ENCODE data around the gene HOOK1. TPM values are rescaled to one million over a fixed set of nuclear protein-coding genes. Genes with fewer than 3 reads are reported as not detected.

Gene HOOK1
- total RNA-seq, 1 experiment from 2014 or later = 272 TPM

GRCh38 chr1:59776960-59777852, 37.5 kb upstream of the HOOK1 start:
- CTCF ChIA-PET = no interaction called here
- H3K9me3 ChIP-seq (ENCODE audit: low read depth, low read length, poor library complexity, severe bottlenecking) = no peaks in the 10 kb centered on the region
- H3K4me3 ChIP-seq (ENCODE audit: low read depth, low read length, poor library complexity, severe bottlenecking) = no peak overlapping the region
- POLR2A ChIA-PET (ENCODE audit: low non-redundant PET) = no interaction called here
- no peaks in the 10 kb centered on the region for H3K36me3 ChIP-seq (ENCODE audit: insufficient read depth, low read length, poor library complexity, severe bottlenecking)
- H3K27ac ChIP-seq (ENCODE audit: low read depth, low read length, poor library complexity, severe bottlenecking) = peak overlapping the region; percentile 17
- DNase-seq (ENCODE audit: low spot score) = peak; percentile 70
- no TSS peak for BruUV-seq (replicated peaks)
- peaks cover 50% of the 10 kb centered on the region for H3K4me1 ChIP-seq (ENCODE audit: insufficient read depth, low read length, poor library complexity, severe bottlenecking)
- intact Hi-C loops (cut with micrococcal nuclease; ENCODE audit: unreplicated experiment) = no loop called here
- no peaks in the 10 kb centered on the region for H3K27me3 ChIP-seq (replicated peaks; ENCODE audit: insufficient read depth, low read depth, low read length, poor library complexity)
- TF ChIP-seq EZH2 (IDR thresholded peaks at IDR 0.05; ENCODE audit: borderline replicate concordance, low read depth, low read length, poor library complexity, severe bottlenecking) = no peak
- TF ChIP-seq, protein P1, sequence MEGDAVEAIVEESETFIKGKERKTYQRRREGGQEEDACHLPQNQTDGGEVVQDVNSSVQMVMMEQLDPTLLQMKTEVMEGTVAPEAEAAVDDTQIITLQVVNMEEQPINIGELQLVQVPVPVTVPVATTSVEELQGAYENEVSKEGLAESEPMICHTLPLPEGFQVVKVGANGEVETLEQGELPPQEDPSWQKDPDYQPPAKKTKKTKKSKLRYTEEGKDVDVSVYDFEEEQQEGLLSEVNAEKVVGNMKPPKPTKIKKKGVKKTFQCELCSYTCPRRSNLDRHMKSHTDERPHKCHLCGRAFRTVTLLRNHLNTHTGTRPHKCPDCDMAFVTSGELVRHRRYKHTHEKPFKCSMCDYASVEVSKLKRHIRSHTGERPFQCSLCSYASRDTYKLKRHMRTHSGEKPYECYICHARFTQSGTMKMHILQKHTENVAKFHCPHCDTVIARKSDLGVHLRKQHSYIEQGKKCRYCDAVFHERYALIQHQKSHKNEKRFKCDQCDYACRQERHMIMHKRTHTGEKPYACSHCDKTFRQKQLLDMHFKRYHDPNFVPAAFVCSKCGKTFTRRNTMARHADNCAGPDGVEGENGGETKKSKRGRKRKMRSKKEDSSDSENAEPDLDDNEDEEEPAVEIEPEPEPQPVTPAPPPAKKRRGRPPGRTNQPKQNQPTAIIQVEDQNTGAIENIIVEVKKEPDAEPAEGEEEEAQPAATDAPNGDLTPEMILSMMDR (conservative IDR thresholded peaks at IDR 0.05; ENCODE audit: low read depth, low read length) = peak; percentile 62

GRCh38 chr1:59779949-59780348, 34.8 kb upstream of the HOOK1 start:
- Histone ChIP-seq H3K4me3 (ENCODE audit: low read depth, low read length, poor library complexity, severe bottlenecking) (no peak overlapping the region), H3K36me3 (ENCODE audit: insufficient read depth, low read length, poor library complexity, severe bottlenecking) (no peaks in the 10 kb centered on the region), H3K27me3 (replicated peaks; ENCODE audit: insufficient read depth, low read depth, low read length, poor library complexity) (no peaks in the 10 kb centered on the region), H3K4me1 (ENCODE audit: insufficient read depth, low read length, poor library complexity, severe bottlenecking) (peaks cover 52% of the 10 kb centered on the region), H3K9me3 (ENCODE audit: low read depth, low read length, poor library complexity, severe bottlenecking) (no peaks in the 10 kb centered on the region), H3K27ac (ENCODE audit: low read depth, low read length, poor library complexity, severe bottlenecking) (no peak overlapping the region)
- BruUV-seq (replicated peaks) = no TSS peak
- DNase-seq (ENCODE audit: low spot score) = peak; percentile 45
- ChIA-PET CTCF (interaction anchor here (0.9 kb wide), 1 partner anchor 21 kb away, joined by 4 read pairs; no protein-coding TSS in a partner anchor), POLR2A (ENCODE audit: low non-redundant PET) (interaction anchor here (0.6 kb wide), 1 partner anchor 36 kb away, joined by 3 read pairs; no protein-coding TSS in a partner anchor)
- TF ChIP-seq, protein P1 (conservative IDR thresholded peaks at IDR 0.05; ENCODE audit: low read depth, low read length) = peak; percentile 52
- TF ChIP-seq EZH2 (IDR thresholded peaks at IDR 0.05; ENCODE audit: borderline replicate concordance, low read depth, low read length, poor library complexity, severe bottlenecking) = no peak
- intact Hi-C loops (cut with micrococcal nuclease; ENCODE audit: unreplicated experiment) = no loop called here

DNA sequence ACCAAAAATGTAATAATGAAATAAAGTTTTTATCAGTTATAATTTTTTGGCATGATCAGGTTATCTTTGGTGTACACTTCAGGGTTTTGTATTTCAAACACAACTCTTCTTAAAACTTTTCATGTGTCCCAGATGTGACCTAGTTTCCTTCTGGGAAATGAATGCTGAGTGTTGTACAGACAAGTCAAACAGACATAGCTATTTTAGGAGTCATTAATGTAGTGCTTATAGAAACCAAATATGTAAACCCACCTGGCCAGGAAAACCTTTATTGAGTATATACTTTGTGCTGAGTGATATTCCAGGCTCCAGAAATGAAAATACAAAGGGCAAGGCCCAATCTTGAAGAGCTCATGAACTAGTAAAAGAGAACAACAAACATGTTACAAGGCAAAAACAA, 25.9 kb upstream of the HOOK1 start:
- CTCF ChIA-PET = no interaction called here
- no TSS peak for BruUV-seq (replicated peaks)

More for the DNA sequence above, 25.9 kb upstream of the HOOK1 start:
- DNase-seq (ENCODE audit: low spot score) = no peak
- H3K27me3 ChIP-seq (replicated peaks; ENCODE audit: insufficient read depth, low read depth, low read length, poor library complexity) = no peaks in the 10 kb centered on the region
- H3K4me1 ChIP-seq (ENCODE audit: insufficient read depth, low read length, poor library complexity, severe bottlenecking) = peaks cover 9% of the 10 kb centered on the region
- no peak overlapping the region for H3K4me3 ChIP-seq (ENCODE audit: low read depth, low read length, poor library complexity, severe bottlenecking)
- no peaks in the 10 kb centered on the region for H3K36me3 ChIP-seq (ENCODE audit: insufficient read depth, low read length, poor library complexity, severe bottlenecking)
- POLR2A ChIA-PET (ENCODE audit: low non-redundant PET) = no interaction called here
- intact Hi-C loops (cut with micrococcal nuclease; ENCODE audit: unreplicated experiment) = no loop called here
- TF ChIP-seq EZH2 (IDR thresholded peaks at IDR 0.05; ENCODE audit: borderline replicate concordance, low read depth, low read length, poor library complexity, severe bottlenecking) = no peak
- TF ChIP-seq, protein P1 (conservative IDR thresholded peaks at IDR 0.05; ENCODE audit: low read depth, low read length) = no peak
- H3K27ac ChIP-seq (ENCODE audit: low read depth, low read length, poor library complexity, severe bottlenecking) = no peak overlapping the region
- peaks cover 19% of the 10 kb centered on the region for H3K9me3 ChIP-seq (ENCODE audit: low read depth, low read length, poor library complexity, severe bottlenecking)

All from A673 (cell line).